ENCODE data around the gene OCRL.

- TF ChIP-seq EZH2 (IDR thresholded peaks at IDR 0.05; ENCODE audit: low read depth, unreplicated experiment) (no peak), CTCF (conservative IDR thresholded peaks at IDR 0.05; ENCODE audit: low read depth in 2 of 2) (no peak), POLR2AphosphoS5 (IDR thresholded peaks at IDR 0.05; ENCODE audit: low read depth) (no peak), EZH2phosphoT487 (IDR thresholded peaks at IDR 0.05; ENCODE audit: unreplicated experiment) (no peak), STAT1 (IDR thresholded peaks at IDR 0.05; ENCODE audit: unreplicated experiment) (no peak), JUNB (IDR thresholded peaks at IDR 0.05; ENCODE audit: unreplicated experiment) (no peak), ZNF462 (CRISPR knock-in tag; IDR thresholded peaks at IDR 0.05) (no peak), REST (IDR thresholded peaks at IDR 0.05; ENCODE audit: unreplicated experiment) (no peak)
Observed at GRCh38 chrX:129599499-129599898, 59.4 kb downstream of the OCRL start.
